Measurements from ENCODE around the gene PCBP2.
"Not testable (repeated sequence)": the region's sequence is repeated elsewhere in the genome, so short reads cannot be mapped to it uniquely, and the experiment has no call there.

Gene PCBP2

DNA sequence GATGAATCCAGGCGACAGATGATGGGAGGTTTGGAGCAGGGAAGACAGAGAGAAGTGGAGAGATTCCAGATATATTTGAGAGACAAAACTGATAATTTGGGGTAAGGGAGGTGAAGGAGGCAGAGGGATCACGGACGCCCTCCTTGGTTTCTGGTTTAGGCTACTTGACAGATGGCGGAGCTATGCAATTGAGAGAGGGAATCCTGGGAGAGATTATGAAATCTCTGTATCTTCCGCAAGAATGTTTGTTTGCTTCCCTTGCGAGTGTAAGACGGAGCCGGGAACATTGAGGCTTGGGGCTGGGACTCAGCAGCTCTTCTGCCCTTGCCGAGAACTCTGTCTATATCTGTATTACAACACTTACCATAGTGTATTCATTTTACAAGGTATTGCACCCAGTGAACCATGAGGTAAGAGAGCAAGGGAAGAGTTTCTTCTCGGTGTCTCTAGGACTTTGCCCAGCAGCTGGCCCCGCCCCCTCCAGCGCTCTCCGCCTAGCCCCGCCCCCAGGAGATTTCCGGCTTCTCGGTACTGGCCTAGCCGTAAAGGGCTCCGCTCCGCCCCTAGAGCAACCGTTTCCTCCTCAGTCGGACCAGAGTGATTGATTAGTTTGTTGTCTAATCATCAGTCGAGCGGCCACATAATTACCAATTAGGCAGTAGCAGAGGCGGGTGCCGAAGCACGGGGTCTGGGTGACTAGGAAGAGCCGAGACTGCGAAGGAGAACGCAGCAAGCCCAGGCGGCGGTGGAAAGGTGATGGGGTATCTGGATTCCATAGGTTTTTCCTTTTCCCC is 10.7 kb upstream of the PCBP2 start, which contains the start of gene PRR13:
TSS of gene PRR13 (plus strand) at position 695 of the 794 bp plus-strand sequence. CDS start 981 bp downstream, outside the sequence.
- peak; percentile 99 for DNase-seq

DNA sequence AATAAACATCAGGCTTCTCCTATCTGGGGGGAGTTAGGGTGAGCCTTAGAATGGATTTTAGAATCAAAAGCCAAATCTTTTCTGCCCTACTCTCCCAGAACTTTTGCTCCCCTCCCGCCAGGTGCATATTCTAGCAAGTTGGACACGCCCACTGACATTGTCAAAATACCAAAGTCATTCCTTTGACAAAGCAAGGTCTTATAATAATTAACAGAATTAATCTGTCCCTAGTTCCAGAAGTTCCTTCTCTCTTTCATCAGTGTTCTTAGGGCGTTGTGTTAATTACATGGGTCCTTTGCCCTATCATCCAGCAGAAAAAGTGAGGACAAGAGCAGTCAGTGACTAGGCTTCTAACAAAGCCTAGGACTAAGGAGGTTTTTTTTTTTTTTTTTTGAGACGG is 7.9 kb upstream of the PCBP2 start:
- no peak for DNase-seq

DNA sequence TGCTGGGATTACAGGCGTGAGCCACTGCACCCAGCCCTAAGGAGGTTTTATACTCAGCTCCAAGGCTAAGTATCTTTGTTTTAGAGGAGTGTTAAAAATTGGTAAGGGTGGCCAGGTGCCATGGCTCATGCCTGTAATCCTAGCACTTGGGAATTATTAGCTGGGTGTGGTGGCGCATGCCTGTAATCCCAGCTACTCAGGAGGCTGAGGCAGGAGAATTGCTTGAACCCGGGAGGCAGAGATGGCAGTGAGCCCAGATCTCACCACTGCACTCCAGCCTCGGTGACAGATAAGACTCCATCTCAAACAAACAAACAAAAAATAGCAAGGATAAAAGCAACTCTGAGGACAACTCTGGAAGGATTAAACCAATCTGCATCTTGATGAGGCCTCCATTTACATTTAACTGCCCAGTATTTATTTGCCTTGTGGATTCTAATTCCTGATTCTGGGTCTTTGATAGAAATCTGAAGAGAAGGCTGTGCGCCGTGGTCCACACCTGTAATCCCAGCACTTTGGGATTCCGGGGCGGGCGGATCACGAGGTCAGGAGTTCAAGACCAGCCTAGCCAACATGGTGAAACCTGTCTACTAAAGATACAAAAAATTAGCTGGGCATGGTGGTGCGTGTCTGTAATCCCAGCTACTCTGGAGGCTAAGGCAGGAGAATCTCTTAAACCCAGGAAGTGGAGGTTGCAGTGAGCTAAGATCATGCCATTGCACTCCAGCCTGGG is 7.1 kb upstream of the PCBP2 start:
- DNase-seq: not testable (repeated sequence)

DNA sequence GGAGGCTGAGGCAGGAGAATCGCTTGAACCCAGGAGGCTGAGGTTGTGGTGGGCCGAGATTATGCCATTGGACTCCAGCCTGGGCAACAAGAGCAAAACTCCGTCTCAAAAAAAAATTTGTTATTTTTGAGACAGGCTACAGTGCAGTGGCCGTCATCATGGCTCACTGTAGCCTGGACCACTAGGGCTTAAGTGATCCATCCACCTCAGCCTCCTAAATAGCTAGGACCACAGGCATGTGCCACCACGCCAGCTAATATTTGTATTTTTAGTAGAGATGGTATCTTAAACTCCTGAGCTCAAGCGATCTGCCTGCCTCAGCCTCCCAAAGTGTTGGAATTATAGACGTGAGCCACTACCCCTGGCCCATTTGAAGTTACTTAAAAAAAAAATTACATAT is 966 bp upstream of the PCBP2 start:
- DNase-seq: no peak

DNA sequence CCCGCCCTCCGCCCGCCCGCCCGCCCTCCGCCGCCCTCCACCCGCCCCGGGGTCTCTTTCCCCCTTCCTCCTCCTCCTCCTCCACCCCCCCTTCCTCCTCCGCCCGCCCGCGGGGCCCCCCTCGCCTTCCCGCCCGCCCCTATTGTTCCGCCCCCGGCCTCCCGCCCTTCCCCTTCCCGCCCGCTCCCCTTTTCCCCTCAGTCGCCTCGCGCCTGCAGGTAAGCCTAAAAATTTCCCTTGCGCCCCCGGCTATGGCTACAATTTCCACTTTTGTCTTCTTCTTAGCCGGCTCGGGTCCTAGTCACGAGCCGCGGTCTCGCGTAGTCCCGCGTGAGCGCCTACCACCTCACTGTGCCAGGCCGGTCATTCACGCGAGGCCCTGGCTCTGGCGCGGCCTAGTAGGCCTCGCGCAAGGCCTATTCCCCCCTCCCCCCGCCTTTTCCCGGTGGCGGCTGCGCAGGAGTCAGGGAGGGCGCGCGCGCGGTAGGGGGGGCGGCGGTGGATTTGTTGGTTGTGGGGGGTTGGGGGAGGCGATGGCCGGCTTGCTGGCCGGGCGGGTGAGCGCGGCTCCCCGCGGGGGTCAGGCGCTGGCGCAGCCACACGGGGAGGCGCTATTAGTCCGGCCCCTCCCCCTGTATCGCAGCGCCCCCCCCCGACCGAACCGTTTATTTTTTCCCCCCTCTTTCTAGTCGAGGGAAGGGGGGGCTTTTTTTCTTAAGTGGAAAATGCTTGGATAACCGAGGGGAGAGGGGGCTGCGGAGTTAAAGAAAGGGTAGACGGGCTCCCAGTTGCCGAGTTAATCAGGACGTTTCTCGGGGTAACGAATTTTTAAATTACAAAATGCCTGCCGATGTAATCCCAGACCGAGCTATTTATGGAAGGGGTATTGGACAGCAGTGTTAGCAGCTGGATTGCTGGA is 516 bp downstream of the PCBP2 start:
- DNase-seq: peak; percentile 28 to 84

DNA sequence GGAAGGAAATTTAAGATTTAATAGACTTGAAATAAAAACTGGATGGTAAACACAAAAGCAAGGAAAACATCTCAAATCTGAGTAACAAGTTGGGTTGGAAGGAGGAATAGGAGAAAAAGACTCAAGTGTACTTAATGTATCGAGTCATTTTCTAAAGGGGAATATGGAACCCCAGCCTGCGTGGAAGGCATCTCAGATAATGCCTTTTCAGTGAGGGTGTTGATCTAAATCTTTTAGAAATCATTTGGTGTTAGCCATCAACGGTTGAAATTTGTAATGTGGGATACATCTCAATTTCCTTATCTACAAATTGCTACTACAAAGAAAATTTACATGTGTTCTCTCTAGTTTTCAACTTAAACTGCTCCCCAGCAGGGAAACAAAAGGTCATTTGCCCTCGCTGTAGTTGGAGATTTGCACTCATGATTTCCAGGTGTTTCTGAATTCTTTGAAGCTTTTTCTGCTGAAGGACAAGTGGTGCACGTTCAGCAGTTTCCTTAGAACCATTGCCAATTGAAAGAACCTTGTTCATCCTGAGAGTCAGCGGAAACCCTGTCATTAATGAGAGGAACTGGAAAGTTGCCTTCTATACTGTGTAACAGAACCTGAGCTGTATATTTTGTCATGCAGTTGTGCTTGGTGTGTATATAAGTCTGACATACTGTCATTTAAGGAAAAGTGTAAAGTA is 2.2 kb downstream of the PCBP2 start:
- no peak for DNase-seq

DNA sequence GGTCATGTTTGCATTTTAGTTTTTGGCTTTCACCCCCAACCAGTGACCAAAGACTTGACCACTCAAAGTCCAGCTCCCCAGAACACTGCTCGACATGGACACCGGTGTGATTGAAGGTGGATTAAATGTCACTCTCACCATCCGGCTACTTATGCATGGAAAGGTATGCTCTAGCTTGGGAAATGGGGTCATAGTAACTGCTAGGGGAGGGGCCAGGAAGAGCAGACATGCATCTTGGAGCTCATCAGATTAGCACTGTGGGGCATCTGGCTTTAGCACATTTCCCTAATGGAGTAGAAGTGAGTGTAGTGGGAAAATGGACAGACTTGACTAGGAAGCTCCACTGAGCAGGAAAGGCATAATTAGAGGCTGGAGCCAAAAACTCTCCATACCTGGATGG is 2.8 kb downstream of the PCBP2 start:
- no peak for DNase-seq

DNA sequence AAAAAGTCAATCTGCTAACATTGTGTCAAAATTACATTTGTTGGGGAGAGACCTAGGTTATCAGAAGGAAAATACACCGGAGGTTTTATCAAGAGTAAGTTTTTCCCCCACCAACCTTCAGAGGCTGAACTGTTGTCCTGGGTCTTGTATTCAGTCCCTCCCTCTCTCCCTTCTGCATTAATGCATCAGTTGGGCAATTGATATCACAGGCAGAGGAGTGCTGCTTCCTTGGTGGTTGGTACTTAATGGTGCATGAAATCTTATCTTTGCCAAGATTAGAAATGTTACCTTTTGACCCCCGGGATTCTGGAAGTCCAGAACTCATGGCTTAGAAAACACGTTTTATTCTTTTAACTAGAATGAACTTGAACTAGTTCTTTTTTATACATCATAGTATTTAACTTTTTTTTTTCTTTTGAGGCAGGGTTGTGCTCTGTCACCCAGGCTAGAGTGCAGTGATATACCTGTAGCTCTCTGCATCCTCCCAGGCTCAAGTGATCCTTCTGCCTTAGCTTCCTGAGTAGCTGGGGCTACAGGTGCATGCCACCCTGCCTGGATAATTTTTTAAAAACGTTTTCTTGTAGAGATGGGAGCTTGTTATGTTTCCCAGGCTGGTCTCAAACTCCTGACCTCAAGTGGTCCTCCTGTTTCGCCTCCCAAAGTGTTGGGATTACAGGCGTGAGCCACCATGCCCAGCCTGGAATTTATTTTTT is 4.9 kb downstream of the PCBP2 start:
- no peak for DNase-seq

DNA sequence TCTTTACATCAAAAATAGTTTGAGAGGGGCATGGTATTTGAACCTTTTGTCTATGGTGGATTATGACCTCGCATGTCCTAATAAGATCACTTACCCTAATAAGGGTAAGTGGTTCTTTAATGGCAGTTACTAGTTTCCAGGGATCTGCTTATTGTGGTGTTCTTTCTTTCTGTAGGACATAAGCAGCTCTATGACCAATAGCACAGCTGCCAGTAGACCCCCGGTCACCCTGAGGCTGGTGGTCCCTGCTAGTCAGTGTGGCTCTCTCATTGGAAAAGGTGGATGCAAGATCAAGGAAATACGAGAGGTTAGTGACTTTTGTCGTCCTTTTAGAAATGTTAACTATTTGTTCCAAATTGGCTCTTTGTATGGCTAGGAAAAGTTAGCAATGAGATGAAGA is 7.2 kb downstream of the PCBP2 start:
- no peak for DNase-seq

DNA sequence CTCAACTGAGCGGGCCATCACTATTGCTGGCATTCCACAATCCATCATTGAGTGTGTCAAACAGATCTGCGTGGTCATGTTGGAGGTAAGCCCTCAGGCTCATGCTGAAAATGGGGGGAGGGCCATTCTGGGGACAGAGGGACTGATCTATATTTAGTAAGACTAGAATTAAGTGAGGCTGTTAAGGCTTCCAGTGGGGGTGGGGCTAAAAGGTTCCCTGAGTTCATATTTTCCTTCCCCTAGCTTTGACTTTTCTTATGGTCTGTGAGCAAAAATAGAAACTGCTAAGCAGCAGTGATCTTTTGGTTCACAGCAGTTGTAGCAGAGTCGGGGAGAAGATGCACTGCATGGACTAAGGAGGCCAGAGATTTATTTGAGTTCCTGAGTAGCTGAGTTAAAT is 9.2 kb downstream of the PCBP2 start:
- no peak for DNase-seq

DNA sequence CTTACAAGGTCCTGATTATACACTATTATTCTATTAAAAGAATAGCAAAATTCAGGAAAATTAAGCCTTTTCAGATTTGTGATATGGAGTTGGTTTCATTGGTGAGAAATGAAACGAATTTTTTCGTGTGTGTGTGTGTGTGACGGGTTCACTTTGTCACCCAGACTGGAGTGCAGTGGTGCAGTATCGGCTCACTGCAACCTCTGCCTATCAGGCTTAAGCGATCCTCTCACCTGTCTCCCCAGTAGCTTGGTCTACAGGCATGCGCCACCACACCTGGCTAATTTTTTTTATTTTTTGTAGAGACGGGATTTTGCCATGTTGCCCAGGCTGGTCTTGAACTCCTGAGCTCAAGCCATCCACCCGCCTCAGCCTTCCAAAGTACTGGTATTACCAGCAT is 9.7 kb downstream of the PCBP2 start:
- no peak for DNase-seq

DNA sequence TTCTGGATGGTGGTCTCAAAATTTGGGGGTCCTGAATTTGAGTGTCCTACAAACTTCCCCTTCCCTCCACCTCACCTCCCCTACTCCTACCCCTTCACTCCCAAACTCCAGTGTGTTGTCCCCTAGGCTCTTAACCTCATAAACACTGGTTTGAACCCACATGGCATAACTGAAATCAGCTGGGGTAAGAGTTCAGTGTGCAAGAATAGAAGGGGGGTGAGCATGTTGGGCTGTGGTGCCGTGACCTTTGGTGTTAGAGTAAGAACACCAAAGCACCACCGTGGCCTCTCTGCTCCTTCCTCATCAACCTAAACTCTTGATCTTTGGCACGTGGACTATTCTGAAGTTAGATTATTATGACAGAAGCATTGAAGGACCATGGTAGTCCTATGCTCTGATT is 11.0 kb downstream of the PCBP2 start:
- DNase-seq: no peak

DNA sequence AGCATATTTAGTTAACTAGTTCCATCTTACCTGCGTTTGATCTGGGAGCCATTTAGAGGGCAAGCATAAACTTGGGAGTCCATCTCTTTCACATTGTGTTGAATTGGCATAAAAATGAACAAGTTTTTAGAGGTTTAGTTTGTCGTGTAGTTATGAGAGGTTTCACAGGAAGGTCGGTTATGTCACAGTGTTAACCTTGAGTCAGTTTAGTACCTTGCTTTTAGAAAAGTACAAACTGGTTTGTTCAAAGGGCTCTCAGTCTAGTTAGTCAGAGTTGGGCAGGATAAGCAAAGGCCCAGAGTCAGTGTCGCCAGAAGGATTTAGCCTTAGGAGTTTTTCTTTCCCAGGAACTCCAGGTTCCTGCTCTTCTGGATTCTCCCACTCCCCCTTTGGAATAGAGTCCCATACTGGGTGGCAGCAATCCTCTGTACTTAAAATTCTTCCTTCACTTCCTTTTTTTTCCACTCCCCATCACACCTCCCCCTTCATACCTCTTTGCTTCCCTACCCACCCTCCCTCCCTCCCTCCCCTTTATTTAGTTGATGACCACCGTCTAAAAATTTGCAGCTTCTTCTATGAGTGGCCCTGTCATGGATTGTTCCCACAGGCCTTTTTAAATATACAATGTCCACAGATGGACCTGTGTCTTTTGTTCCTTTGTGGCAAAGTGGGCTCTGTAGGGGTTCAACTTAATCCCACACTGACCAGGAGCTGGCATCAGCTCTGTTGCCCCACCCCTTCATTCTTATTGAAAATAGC is 12.1 kb downstream of the PCBP2 start:
- DNase-seq: no peak

DNA sequence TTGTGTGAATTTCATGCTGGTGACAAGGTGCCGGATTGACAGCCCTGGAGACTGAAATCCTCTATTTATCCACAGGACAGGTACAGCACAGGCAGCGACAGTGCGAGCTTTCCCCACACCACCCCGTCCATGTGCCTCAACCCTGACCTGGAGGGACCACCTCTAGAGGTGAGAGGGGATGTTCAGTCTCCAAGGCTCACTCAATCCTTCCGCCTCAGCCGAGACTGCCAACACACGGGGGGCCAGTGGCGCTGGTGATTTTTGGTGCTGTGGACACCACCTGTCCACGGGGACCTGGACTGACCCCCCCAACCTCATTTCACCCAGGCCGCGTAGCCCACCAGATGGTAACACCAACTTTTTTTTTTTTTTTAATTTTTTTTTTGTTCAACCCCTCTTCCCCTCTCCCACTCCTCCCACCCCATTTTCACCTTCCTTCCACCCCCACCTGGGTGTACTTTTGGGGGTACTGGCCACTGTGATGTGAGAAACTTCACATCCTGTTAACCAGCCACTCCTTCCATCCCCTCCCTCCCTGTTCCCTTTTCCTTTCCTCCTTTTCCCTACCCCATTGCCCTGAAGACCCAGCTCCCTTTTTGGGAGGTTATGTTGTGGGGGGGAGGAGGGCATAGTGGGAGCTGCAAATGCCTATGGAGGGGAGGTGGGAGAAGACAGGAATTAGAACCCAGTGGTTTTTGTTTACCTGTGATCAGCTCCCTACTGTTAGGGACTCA is 12.9 kb downstream of the PCBP2 start:
- DNase-seq: no peak

DNA sequence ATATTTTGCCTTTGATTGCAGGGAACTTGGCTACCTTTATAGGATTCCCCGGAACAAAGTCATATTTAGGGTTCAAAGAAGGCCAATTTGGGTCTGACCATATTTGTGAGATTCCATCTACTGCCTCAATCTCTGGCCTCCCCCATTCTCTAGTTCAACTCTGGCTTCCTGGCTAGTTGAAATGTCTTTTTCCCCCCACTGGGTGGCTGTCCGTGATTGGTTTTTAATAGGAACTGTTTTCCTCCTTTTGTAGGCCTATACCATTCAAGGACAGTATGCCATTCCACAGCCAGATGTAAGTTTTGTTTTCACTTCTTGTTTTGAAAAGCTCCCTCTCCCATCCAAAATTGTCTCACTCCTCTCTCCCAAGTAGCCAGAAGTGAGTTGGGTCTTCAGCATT is 13.8 kb downstream of the PCBP2 start:
- DNase-seq: no peak

DNA sequence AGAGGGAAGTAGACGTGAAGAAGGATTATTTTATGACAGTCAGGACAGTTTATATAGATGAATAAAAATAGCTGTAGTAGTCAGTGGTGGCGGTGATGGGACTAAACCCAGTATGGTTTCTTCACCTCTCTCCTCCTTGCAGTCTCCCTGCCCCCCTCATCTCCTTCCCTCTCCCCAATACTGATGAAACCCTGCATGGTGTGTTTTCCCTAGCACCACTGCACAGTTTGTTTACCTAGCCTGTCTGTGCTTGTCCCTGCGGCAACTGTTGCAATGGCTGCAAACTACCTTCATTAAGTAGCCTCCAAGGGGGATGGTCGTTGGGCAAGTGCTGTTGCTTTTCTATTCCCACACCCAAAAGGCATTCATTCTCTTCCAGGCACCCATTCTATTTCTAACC is 14.7 kb downstream of the PCBP2 start:
- DNase-seq: no peak

DNA sequence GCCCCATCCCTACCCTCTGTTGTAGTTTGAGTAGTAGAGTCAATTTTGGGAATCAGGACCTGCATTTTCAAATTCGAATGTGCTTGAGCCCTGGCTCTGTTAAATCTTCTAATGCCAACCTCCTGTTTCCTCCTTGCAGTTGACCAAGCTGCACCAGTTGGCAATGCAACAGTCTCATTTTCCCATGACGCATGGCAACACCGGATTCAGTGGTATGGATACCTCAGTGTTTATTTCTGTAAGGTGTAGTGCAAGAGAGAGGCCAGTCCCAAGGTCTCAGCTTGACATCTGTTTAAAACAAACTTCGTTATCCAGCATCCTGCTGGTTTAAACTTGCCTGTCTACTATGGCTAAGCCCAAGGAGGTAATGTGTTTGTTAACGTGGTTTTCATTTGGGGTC is 15.2 kb downstream of the PCBP2 start:
- DNase-seq: no peak

DNA sequence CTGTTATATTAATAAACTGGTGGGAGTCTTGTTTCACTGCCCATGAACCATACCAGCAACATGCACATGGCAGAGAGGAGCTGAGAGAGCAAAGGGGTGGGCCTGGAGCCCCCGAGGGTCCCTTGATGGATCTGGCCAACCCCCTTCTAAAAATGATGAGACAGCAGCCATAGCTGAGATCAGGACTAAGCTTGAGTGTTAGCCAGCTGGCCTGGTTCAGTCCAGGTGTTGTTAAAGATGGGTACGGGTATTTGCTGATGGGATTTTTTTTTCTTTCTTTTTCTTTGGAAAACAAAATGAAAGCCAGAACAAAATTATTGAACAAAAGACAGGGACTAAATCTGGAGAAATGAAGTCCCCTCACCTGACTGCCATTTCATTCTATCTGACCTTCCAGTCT is 16.0 kb downstream of the PCBP2 start:
- no peak for DNase-seq

DNA sequence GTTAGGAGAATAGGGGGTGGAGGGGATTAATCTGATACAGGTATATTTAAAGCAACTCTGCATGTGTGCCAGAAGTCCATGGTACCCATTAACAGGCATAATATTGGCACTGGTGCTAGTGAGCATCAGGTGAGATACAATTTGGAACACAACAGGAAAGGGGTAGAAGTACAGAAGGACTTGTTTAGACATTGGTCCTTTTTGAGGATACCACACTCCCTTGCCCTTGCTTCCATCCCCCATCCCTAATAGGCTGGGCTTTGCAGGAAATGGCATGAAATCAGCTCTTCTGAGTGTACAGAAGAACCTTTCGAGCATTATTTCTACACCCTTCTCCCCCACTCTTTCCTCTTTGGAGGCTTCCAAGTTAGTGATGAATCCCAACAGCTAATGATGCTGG is 16.4 kb downstream of the PCBP2 start:
- no peak for DNase-seq

DNA sequence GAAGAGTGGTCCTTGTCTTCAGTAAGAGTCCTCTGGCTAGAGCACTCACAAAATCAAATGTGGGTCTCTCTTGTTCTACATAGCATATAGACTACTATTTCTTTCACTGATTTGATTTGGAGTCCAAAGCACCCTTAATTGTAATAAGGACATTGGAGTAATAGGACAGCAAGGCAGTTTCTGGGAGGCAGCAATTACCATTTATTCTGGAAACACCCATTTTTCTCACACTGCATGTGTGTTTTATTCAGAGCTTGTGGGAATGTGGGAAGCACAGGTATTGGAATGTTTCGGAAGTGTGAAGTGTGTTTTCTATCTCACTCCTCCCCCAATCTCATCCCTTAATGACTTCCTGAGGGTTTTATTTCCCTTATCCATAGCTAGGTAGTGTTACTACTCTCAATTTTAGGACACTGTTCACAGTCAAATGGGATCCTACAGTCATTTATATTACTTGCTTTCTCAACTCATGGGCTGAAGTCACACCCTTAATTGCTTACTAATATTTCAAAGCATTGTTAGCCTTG is 20.2 kb downstream of the PCBP2 start:
- DNase-seq: no peak
